ENCODE results near the gene MYCL.

MYCL gene

GRCh38 chr1:39857126-39857878, 44.4 kb downstream of the MYCL start:
- in situ Hi-C loops (cut with MboI; ENCODE audit: low sequenced_read_pairs) = no loop called here

GRCh38 chr1:39854738-39855137, 47.0 kb downstream of the MYCL start:
- in situ Hi-C loops (cut with MboI; ENCODE audit: low sequenced_read_pairs) = no loop called here

- in situ Hi-C loops (cut with MboI; ENCODE audit: low sequenced_read_pairs) = no loop called here
Observed at GRCh38 chr1:39854314-39854713, 47.4 kb downstream of the MYCL start.

GRCh38 chr1:39852876-39853275, 48.8 kb downstream of the MYCL start:
- in situ Hi-C loops (cut with MboI; ENCODE audit: low sequenced_read_pairs) = no loop called here

DNA sequence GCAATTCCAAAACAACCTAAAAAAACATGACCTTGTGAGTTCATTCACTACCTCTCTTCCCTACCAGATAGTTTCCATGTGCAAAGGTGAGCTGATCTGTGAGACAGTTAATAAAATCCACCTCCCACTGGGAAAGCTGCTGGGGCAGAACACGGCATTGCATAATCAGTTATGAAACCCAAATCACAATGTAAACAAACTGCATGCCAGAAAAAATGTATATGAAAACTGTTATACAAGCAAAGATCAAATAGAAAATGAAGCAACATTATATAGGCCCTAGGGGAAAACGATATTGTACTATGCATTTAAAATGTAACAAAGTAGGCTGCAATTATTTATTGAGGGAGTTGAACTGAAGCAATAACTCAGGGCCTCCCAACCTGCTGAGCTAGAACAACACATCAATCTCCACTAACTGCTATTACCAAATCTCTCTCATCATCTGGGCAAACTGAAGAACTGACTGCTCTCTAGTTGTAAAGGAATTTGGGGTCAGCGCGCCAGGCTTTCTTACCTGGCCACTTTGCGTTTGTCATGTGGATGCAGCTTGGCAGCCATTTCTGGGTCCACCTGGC, 49.4 kb downstream of the MYCL start:
- in situ Hi-C loops (cut with MboI; ENCODE audit: low sequenced_read_pairs) = no loop called here

- in situ Hi-C loops (cut with MboI; ENCODE audit: low sequenced_read_pairs) = no loop called here
Observed at GRCh38 chr1:39850606-39851216, 51.0 kb downstream of the MYCL start.

- in situ Hi-C loops (cut with MboI; ENCODE audit: low sequenced_read_pairs) = no loop called here
Observed at GRCh38 chr1:39849203-39849602, 52.5 kb downstream of the MYCL start.

GRCh38 chr1:39847940-39848339, 53.8 kb downstream of the MYCL start:
- in situ Hi-C loops (cut with MboI; ENCODE audit: low sequenced_read_pairs) = no loop called here

GRCh38 chr1:39846796-39847195, 54.9 kb downstream of the MYCL start:
- in situ Hi-C loops (cut with MboI; ENCODE audit: low sequenced_read_pairs) = no loop called here

DNA sequence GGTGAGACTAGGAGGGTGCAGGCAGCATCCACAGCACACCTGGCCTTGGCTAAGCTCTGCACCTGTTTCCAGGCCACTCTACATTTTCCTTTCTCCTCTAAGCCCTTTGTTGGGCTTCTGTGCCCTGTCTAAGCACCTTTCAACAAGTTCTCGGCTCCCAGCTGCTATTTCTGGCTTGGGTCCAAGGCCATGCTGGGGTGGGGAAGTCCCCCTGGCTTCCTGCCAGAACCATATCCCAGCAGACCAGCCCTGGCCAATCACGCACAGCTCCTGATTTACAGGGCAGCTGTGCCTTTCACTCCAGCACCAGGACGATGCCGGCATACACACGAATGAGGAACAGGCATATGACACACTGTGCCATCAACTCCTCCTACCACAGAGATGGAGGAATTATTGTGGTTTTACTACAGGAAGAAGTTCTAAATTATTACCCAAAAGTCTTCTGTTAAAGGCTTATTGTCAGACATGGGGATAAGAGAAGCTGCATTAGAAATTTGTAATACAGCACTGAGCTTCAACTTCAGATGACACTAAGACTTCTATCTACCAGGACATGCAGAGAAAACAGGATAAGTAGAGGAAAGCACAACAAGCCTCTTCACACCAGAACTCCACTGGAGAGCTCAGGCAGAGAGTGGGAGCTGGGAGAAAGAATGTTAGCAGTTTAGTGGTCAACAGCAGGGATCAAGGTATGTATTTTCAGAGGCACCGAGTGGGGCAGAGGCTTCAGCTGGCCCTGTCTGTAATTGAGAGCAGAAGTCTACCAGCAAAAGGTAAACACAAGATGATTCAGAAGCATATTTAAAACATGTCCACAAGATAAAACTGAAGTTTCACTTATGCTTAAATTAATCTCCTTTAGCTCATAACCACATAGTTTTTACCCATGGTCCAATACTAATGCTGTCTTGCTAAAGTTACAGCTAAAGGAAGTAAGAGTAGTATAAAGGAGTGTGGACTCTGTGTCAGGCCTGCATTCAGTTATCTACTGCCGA, 55.8 kb downstream of the MYCL start:
- in situ Hi-C loops (cut with MboI; ENCODE audit: low sequenced_read_pairs) = no loop called here

Measured in HL-60/S4 treated with retinoic acid at 250 ng/mL for 4 days and 3 days (cell line).